KG1 (cell line): ENCODE results near the gene RAB4A.

Experiments used
- DNase-seq: peaks from one replicate; lab custom pipeline; 2025; lab: John Stamatoyannopoulos, UW

The RAB4A gene

DNA sequence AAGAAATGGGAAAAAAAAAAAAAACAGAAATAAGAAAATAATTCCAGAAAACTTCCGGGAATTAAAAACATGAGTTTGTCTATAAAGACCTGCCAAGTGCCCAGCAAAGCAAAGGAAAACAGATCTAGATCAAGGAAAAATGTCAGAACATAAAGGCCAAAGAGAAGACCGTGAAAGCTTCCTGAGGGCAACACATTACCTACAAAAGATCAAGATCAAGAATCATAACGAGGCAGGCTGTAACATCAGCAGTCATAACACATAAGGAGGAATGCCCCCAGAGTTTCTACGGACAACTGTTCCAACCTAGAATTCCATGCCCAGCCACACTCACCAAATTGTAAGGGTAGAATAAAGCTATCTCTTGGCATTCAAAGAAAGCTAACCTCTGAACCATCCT lies 68.2 kb downstream of the RAB4A start:
- DNase-seq: no peak

DNA sequence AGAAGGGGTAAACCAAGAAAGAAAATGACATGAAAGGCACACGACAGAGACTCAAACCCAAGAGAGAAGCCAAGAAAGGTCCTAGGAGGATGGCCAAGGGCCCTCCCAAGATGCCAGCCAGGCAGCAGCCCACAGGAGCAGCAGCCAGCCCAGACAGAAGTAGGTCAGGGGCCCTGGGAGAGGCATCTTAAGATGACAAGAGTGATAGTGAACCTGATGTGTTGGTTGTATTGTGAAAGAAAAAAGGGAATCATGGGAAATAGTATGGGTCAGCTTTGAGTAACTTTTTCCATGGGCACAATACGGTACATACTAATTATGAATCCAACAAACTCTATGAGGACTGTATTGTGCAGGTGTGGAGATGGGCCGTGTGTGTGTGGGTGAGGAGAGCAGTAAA lies 68.6 kb downstream of the RAB4A start:
- no peak for DNase-seq

DNA sequence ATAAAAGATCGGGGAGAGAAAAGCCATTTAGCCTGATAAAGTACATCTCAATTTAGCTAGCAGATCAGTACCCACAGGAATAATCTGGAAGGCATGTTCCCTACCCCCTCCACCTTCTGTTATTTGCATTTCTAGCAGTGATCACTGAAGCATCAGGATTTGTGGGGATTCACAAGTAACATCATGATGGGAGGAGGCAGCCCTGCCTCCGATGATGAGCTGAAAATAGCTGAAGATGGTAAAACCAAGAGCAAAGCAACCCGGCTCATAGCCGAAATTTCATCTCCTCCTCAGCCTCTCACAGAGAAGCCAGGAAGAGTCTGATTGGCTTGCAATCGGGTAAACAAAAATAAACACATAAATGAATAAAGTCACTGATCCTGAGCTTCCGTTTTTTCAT lies 69.6 kb downstream of the RAB4A start:
- no peak for DNase-seq

DNA sequence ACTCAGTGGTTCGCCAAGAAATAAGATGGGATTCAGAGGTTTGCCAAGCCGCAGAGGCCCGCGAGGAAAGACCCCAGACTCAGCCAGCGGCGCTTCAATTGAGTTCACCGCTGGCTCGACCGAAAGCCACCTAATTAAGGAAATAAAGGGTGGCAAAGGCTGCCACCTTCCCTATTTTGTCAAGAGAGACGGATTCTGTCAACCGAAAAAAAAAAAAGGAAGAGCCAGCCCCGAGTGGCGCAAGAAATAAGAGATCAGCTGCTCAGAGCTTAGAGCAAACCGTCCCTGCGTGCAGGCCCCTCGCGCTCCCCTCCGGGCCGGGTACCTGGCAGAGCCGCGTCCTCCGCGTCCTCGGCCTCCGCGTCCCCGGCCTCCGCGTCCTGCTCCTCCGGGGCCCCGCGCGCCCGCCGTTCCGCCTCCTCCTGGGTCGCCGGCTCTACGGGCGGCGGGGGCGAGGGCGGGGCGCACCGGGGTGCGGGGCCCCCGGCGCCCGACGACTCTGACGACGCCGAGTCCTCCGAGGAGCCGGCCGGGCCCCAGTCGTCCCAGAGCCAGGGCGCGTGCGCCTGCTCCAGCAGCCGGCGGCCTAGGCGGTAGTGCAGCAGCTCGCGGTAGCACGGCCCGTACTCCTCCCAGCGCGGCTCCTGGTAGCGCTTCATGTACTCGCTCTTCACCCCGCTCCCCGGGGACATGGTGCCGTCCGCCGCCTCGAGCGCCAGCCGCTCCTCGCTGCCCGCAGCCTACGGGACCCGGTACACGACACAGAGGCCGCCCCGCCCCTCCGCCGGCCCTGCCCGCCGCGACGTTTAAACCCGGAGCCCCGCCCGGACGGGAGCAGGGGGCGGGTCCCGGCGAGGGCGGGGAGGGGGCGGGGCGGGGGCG lies 71.1 kb downstream of the RAB4A start:
- DNase-seq: peak; percentile 56

DNA sequence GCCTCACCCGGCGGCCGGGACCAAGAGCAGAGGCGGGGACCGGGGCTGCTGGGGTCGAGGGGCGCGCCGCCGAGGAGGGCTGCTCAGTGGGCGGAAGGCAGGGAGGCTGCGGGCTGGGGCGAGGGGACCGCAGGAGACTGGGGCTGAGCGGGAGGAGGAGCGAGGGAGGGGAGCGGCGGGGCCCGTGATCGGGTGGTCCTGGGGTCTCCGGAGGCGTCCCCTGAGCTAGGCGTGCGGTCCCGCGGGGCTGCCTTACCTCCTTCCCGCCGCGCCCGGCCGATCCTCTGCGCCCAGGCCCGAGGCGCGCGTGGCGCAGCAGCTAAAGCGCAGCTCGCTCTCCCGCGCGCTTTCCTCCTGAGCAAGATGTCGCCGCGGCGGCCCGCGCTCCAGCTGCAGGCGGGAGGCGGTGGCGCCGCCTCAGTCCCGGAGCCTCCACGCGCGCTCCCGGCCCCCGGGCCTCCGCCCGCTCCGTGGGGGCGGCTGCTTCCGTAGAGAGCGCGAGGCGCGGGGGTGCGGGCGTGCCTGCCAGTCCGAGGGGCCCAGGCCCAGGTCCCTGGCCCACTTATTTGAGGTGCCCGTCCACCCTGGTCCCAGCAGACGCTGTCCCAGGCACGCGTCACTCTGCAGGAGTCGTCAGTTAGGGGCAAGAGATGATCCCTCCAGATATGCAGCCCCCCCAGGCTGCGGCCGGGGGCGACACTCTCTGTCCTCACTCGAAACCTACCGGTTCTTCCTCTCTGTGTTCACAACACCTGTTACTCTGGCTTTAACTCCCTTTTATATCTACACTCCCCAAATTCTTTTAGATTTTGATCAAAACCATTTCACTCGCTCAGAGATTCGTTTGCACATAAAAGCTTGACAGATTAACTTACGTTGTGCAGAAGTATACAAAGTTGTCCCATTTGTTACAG lies 72.0 kb downstream of the RAB4A start, which contains the start of gene CCSAP:
TSS of gene CCSAP (minus strand) at position 392 of the 914 bp plus-strand sequence. CDS start 582 bp downstream, outside the sequence.
- DNase-seq: peak; percentile 25

DNA sequence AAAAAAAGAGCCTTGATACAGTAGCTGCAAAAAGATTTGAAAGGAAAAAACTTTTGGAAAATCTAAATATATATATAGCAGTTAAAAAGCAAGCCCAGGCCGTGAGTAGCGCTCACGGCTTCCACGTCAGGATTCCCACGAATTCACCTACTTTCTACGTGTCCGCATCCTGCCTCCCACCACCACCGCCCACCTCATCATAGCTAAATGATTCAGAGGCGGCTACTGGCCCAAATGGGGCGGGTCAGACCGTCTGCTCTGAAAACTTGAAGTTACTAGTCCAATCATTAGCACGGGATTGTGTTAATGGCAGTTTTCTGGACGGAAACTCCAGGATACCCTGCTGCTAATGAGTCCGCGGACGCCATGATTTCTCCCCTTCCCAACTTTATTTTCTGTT lies 73.2 kb downstream of the RAB4A start:
- no peak for DNase-seq

DNA sequence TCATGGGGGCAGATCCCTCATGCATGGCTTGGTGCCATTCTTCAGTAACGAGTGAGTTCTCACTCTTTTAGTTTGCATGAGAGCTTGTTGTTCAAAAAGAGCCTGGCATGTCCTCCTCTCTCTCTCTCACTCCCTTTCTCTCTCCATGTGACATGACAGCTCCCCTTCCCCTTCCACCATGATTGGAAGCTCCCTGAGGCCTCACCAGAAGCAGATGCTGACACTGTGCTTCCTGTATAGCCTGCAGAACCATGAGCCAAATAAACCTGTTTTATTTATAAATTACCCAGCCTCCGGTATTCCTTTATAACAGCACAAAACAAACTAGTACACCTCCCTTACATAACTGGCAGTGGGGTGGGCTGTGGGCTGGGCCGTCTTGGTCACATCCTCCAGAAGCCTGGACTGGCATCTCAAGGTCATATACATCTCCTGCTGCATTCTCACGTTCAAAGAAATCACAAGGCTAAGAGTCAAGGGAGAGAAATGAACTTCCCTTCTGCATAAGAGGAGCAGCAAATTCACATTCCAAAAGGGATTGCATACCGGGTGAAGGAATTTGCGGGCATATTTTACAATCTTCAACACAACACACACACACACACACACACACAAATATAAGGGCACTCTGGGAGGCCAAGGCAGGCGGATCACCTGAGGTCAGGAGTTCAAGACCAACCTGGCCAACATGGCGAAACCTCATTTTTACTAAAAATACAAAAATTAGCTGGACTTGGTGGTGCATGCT lies 74.2 kb downstream of the RAB4A start:
- no peak for DNase-seq

DNA sequence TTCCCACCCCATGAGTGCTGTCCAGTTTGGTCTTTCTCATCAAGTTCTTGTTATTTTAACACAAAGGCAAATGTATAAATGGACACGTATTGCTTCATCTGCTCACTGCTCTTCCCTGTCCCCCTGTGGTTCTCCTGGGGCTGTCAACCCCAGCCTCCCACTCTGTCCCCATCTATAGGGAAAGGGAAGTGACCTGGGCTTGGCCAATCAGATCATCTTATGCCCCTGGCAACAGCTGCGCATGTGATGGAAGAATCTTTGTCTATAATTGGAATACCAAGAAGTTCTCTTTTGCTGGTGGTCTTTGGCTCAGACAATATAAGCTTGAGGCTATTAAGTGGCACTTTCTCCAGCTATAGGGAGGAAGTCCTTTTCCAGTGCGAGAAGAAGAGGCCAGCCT lies 76.6 kb downstream of the RAB4A start:
- DNase-seq: no peak

DNA sequence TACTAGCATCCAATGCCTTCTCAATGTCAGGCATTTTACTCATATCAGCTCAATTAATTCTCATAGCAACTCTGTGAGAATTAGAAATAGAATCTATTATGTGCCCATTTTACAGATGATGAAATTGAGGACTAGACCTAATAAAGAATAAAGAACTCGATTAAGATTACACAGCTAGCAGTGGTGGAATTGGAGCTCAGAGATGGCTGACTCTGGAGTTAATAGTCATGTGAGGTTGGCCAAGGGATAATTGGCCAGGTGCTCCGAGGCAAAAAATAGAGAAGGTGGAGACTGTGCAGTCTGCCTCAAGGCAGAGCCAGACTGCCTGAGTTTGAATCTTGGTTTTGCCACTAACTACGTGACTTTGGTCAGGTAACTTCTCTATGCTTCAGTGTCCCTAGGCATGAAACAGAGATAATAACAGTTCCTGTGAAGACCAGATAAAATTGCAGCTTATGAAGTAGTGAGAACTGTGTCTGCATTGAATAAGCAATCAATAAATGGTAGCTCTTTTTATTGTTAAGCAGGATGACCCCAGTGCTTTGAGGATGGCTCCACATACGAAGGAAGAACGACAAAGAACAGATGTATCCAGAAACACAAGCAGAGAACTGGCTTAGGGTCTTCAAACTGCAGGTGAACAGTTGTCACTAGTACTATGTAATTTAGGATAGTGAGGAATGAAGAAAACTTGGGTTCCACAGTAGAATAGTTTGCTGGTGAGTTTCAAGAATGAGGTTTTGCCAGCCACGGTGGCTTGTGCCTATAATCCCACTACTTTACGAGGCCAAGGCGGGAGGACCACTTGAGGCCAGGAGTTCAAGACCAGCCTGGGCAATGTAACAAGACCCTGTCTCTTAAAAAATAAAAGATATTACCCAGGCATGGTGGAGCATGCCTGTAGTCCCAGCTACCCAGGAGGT lies 78.8 kb downstream of the RAB4A start:
- no peak for DNase-seq

DNA sequence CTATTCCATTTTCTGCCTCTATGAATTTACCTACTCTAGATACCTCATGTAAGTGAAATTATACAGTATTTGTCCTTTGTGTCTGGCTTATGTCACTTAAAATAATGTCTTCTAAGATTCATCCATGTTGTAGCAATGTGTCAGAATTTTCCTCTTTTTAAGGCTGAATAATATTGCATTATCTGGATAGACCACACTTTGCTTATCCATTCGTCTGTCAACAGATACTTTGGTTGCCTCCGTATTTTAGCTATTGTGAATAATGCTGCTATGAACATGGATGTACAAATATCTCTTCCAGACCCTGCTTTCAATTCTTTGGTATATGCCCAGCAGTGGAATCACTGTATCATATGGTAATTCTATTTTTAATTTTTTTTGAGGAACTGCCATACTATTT lies 82.1 kb downstream of the RAB4A start:
- DNase-seq: no peak

DNA sequence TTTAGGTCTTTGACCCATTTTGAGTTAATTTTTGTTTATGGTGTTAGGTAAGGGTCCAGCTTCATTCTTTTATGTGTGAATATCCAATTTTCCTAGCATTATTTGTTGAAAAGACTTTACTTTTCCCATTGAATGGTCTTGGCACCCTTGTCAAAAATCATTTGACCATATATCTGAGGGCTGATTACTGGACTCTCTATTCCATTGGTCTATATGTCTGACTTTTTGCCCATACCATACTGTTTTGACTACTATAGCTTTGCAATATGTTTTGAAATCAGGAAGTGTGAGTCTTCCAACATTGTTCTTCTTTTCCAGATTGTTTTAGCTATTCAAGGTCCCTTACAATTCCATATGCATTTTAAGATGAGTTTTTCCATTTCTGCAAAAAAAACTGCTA lies 83.3 kb downstream of the RAB4A start:
- no peak for DNase-seq
